Measurements from ENCODE around the gene LAMA4. TPM values are rescaled to one million over a fixed set of nuclear protein-coding genes. Genes with fewer than 3 reads are reported as not detected.

LAMA4 gene
- total RNA-seq, 1 experiment from 2014 or later = not detected

DNA sequence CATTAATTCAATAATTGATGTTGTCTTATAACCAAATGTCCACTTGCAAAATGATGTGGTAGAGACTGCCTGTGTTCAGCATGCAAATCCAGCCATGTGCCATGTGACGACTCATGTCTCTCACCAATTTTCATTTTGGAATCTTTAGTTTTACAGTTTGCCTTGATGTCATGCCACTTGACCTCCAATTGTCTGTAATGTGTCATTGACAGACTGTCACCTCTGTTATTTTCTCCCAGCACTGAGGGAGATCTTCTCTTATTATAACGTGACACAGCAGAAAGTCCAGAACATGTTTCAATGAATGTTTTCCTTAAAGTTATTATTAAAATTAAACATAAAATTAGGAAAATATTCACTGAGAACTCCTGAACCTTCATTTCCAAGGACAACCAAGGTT, 56.7 kb downstream of the LAMA4 start:
- no peaks in the 10 kb centered on the region for H3K4me1 ChIP-seq (ENCODE audit: low read length)
- no peak overlapping the region for H3K27ac ChIP-seq (ENCODE audit: low read length)
- H4K20me1 ChIP-seq (ENCODE audit: insufficient read depth, low read depth, low read length) = no peaks in the 10 kb centered on the region

GRCh38 chr6:112196306-112196705, 58.1 kb downstream of the LAMA4 start:
- no peak overlapping the region for H2AFZ ChIP-seq (ENCODE audit: low read length)
- no peaks in the 10 kb centered on the region for H3K27me3 ChIP-seq (ENCODE audit: low read length)
- no peak overlapping the region for H3K9ac ChIP-seq (ENCODE audit: low read length)
- DNase-seq = no peak
- H3K9me3 ChIP-seq (ENCODE audit: low read length) = no peaks in the 10 kb centered on the region
- H4K20me1 ChIP-seq (ENCODE audit: insufficient read depth, low read depth, low read length) = no peaks in the 10 kb centered on the region
- H3K36me3 ChIP-seq (ENCODE audit: insufficient read depth, low read length) = no peaks in the 10 kb centered on the region
- no peak overlapping the region for H3K27ac ChIP-seq (ENCODE audit: low read length)
- no peak overlapping the region for H3K4me2 ChIP-seq (ENCODE audit: low read depth, low read length, poor library complexity, severe bottlenecking)
- no peaks in the 10 kb centered on the region for H3K9me2 ChIP-seq (replicated peaks; ENCODE audit: insufficient read depth, low read length)
- no peaks in the 10 kb centered on the region for H3K4me1 ChIP-seq (ENCODE audit: low read length)
- H3K79me2 ChIP-seq (ENCODE audit: low read length) = no peaks in the 10 kb centered on the region
- H3K4me3 ChIP-seq (ENCODE audit: low read length) = no peak overlapping the region

More for the DNA sequence above, 56.7 kb downstream of the LAMA4 start:
- no peaks in the 10 kb centered on the region for H3K9me2 ChIP-seq (replicated peaks; ENCODE audit: insufficient read depth, low read length)
- H3K9ac ChIP-seq (ENCODE audit: low read length) = no peak overlapping the region
- no peak overlapping the region for H3K4me2 ChIP-seq (ENCODE audit: low read depth, low read length, poor library complexity, severe bottlenecking)
- no peak overlapping the region for H3K4me3 ChIP-seq (ENCODE audit: low read length)
- DNase-seq = no peak
- no peaks in the 10 kb centered on the region for H3K36me3 ChIP-seq (ENCODE audit: insufficient read depth, low read length)
- H3K79me2 ChIP-seq (ENCODE audit: low read length) = no peaks in the 10 kb centered on the region
- no peaks in the 10 kb centered on the region for H3K9me3 ChIP-seq (ENCODE audit: low read length)
- H2AFZ ChIP-seq (ENCODE audit: low read length) = no peak overlapping the region
- H3K27me3 ChIP-seq (ENCODE audit: low read length) = no peaks in the 10 kb centered on the region

- H3K36me3 ChIP-seq (ENCODE audit: insufficient read depth, low read length) = no peaks in the 10 kb centered on the region
- H3K4me3 ChIP-seq (ENCODE audit: low read length) = no peak overlapping the region
- H3K27me3 ChIP-seq (ENCODE audit: low read length) = no peaks in the 10 kb centered on the region
Measured at GRCh38 chr6:112195166-112195565, 59.2 kb downstream of the LAMA4 start.

GRCh38 chr6:112194511-112194910, 59.9 kb downstream of the LAMA4 start:
- no peaks in the 10 kb centered on the region for H3K9me2 ChIP-seq (replicated peaks; ENCODE audit: insufficient read depth, low read length)
- no peak overlapping the region for H3K27ac ChIP-seq (ENCODE audit: low read length)
- H4K20me1 ChIP-seq (ENCODE audit: insufficient read depth, low read depth, low read length) = no peaks in the 10 kb centered on the region
- H3K36me3 ChIP-seq (ENCODE audit: insufficient read depth, low read length) = no peaks in the 10 kb centered on the region
- H3K27me3 ChIP-seq (ENCODE audit: low read length) = no peaks in the 10 kb centered on the region
- no peak for DNase-seq
- no peaks in the 10 kb centered on the region for H3K4me1 ChIP-seq (ENCODE audit: low read length)
- no peaks in the 10 kb centered on the region for H3K79me2 ChIP-seq (ENCODE audit: low read length)
- no peak overlapping the region for H2AFZ ChIP-seq (ENCODE audit: low read length)
- no peak overlapping the region for H3K4me2 ChIP-seq (ENCODE audit: low read depth, low read length, poor library complexity, severe bottlenecking)
- H3K9ac ChIP-seq (ENCODE audit: low read length) = no peak overlapping the region
- no peaks in the 10 kb centered on the region for H3K9me3 ChIP-seq (ENCODE audit: low read length)
- no peak overlapping the region for H3K4me3 ChIP-seq (ENCODE audit: low read length)

More at GRCh38 chr6:112195166-112195565, 59.2 kb downstream of the LAMA4 start:
- no peak overlapping the region for H2AFZ ChIP-seq (ENCODE audit: low read length)
- no peaks in the 10 kb centered on the region for H3K4me1 ChIP-seq (ENCODE audit: low read length)
- H3K9me3 ChIP-seq (ENCODE audit: low read length) = no peaks in the 10 kb centered on the region
- no peaks in the 10 kb centered on the region for H3K9me2 ChIP-seq (replicated peaks; ENCODE audit: insufficient read depth, low read length)
- no peak overlapping the region for H3K4me2 ChIP-seq (ENCODE audit: low read depth, low read length, poor library complexity, severe bottlenecking)
- no peak overlapping the region for H3K9ac ChIP-seq (ENCODE audit: low read length)
- no peak for DNase-seq
- H4K20me1 ChIP-seq (ENCODE audit: insufficient read depth, low read depth, low read length) = no peaks in the 10 kb centered on the region
- H3K79me2 ChIP-seq (ENCODE audit: low read length) = no peaks in the 10 kb centered on the region
- H3K27ac ChIP-seq (ENCODE audit: low read length) = no peak overlapping the region

- DNase-seq = no peak
- H3K27ac ChIP-seq (ENCODE audit: low read length) = no peak overlapping the region
- no peak overlapping the region for H3K4me3 ChIP-seq (ENCODE audit: low read length)
- H3K9me2 ChIP-seq (replicated peaks; ENCODE audit: insufficient read depth, low read length) = no peaks in the 10 kb centered on the region
- no peak overlapping the region for H3K4me2 ChIP-seq (ENCODE audit: low read depth, low read length, poor library complexity, severe bottlenecking)
- no peak overlapping the region for H3K9ac ChIP-seq (ENCODE audit: low read length)
- H4K20me1 ChIP-seq (ENCODE audit: insufficient read depth, low read depth, low read length) = no peaks in the 10 kb centered on the region
- H3K4me1 ChIP-seq (ENCODE audit: low read length) = no peaks in the 10 kb centered on the region
- H2AFZ ChIP-seq (ENCODE audit: low read length) = no peak overlapping the region
- H3K36me3 ChIP-seq (ENCODE audit: insufficient read depth, low read length) = no peaks in the 10 kb centered on the region
- H3K79me2 ChIP-seq (ENCODE audit: low read length) = no peaks in the 10 kb centered on the region
- H3K9me3 ChIP-seq (ENCODE audit: low read length) = no peaks in the 10 kb centered on the region
- H3K27me3 ChIP-seq (ENCODE audit: low read length) = no peaks in the 10 kb centered on the region
Measured at GRCh38 chr6:112193535-112194051, 60.8 kb downstream of the LAMA4 start.

GRCh38 chr6:112193117-112193516, 61.2 kb downstream of the LAMA4 start:
- no peaks in the 10 kb centered on the region for H3K36me3 ChIP-seq (ENCODE audit: insufficient read depth, low read length)
- no peak overlapping the region for H3K9ac ChIP-seq (ENCODE audit: low read length)
- H3K4me3 ChIP-seq (ENCODE audit: low read length) = no peak overlapping the region
- H3K9me2 ChIP-seq (replicated peaks; ENCODE audit: insufficient read depth, low read length) = no peaks in the 10 kb centered on the region
- H3K4me1 ChIP-seq (ENCODE audit: low read length) = no peaks in the 10 kb centered on the region
- no peaks in the 10 kb centered on the region for H3K79me2 ChIP-seq (ENCODE audit: low read length)
- H4K20me1 ChIP-seq (ENCODE audit: insufficient read depth, low read depth, low read length) = no peaks in the 10 kb centered on the region
- H3K9me3 ChIP-seq (ENCODE audit: low read length) = no peaks in the 10 kb centered on the region
- no peaks in the 10 kb centered on the region for H3K27me3 ChIP-seq (ENCODE audit: low read length)
- no peak overlapping the region for H3K27ac ChIP-seq (ENCODE audit: low read length)
- no peak overlapping the region for H2AFZ ChIP-seq (ENCODE audit: low read length)
- no peak overlapping the region for H3K4me2 ChIP-seq (ENCODE audit: low read depth, low read length, poor library complexity, severe bottlenecking)
- no peak for DNase-seq

DNA sequence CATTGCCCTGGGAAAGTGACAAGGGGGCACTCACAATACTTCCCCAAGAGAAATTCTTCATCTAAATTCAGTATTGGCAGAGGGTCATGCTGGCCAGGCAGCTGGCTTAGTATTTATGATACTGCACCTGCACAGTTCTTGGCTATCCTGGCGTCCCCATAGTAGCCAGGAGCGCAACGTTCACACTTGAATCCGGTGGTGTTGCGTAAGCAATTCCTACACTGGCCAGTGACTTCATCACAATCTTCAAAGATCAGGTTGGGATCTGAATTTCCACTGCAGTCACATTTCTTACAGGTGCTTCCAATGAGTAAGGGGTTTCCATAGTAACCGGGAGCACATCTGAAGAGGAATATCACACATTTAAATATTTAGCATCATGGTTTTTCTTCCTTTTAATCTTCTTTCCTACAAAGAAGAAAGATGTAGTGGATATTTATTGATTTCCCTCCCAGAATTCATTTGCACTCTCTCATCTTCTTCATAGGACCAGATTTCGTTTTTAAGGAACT, 62.8 kb downstream of the LAMA4 start:
- Histone ChIP-seq H3K36me3 (ENCODE audit: insufficient read depth, low read length) (no peaks in the 10 kb centered on the region), H3K9me3 (ENCODE audit: low read length) (no peaks in the 10 kb centered on the region), H3K27ac (ENCODE audit: low read length) (no peak overlapping the region), H3K9ac (ENCODE audit: low read length) (no peak overlapping the region), H3K79me2 (ENCODE audit: low read length) (no peaks in the 10 kb centered on the region), H2AFZ (ENCODE audit: low read length) (no peak overlapping the region), H3K9me2 (replicated peaks; ENCODE audit: insufficient read depth, low read length) (no peaks in the 10 kb centered on the region), H3K4me1 (ENCODE audit: low read length) (no peaks in the 10 kb centered on the region), H3K4me3 (ENCODE audit: low read length) (no peak overlapping the region), H3K4me2 (ENCODE audit: low read depth, low read length, poor library complexity, severe bottlenecking) (no peak overlapping the region), H4K20me1 (ENCODE audit: insufficient read depth, low read depth, low read length) (no peaks in the 10 kb centered on the region), H3K27me3 (ENCODE audit: low read length) (no peaks in the 10 kb centered on the region)
- no peak for DNase-seq

- DNase-seq = no peak
- Histone ChIP-seq H4K20me1 (ENCODE audit: insufficient read depth, low read depth, low read length) (no peaks in the 10 kb centered on the region), H3K27me3 (ENCODE audit: low read length) (no peaks in the 10 kb centered on the region), H3K4me3 (ENCODE audit: low read length) (no peak overlapping the region), H3K9me2 (replicated peaks; ENCODE audit: insufficient read depth, low read length) (no peaks in the 10 kb centered on the region), H3K9me3 (ENCODE audit: low read length) (no peaks in the 10 kb centered on the region), H2AFZ (ENCODE audit: low read length) (no peak overlapping the region), H3K4me1 (ENCODE audit: low read length) (no peaks in the 10 kb centered on the region), H3K9ac (ENCODE audit: low read length) (no peak overlapping the region), H3K27ac (ENCODE audit: low read length) (no peak overlapping the region), H3K36me3 (ENCODE audit: insufficient read depth, low read length) (no peaks in the 10 kb centered on the region), H3K4me2 (ENCODE audit: low read depth, low read length, poor library complexity, severe bottlenecking) (no peak overlapping the region), H3K79me2 (ENCODE audit: low read length) (no peaks in the 10 kb centered on the region)
Measured at GRCh38 chr6:112190164-112190563, 64.2 kb downstream of the LAMA4 start.
